Measurements from ENCODE around the gene DLAT.
A peak's percentile ranks its signal among the peaks of the same experiment; 100 is the strongest.
"Not testable (repeated sequence)": the region's sequence is repeated elsewhere in the genome, so short reads cannot be mapped to it uniquely, and the experiment has no call there.

DLAT gene

DNA sequence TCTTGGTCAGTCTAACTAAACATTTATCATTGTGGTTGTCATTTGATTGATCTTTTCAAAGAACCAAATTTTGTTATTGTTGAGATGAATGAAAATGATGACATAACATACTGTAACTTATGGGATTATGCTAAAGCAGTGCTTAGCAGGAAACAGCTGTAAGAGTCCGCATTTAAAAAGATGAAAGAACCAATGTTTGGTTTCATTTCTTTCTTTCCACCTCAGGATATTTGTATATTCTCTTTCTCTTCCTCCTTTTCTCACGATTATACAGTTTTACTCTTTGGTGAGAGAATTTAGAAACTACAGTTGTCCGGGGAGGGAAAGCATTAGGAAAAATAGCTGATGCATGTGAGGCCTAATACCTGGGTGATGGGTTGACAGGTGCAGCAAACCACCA lies 25.5 kb downstream of the DLAT start:
- no peak for DNase-seq

- DNase-seq, result no peak
These were observed 26.6 kb downstream of the DLAT start for GRCh38 chr11:112051768-112052167.

- DNase-seq, result no peak
These were observed 32.0 kb downstream of the DLAT start for GRCh38 chr11:112057170-112057569.

GRCh38 chr11:112058103-112058502 lies 32.9 kb downstream of the DLAT start:
- no peak for DNase-seq

- DNase-seq, result no peak
These were observed 37.7 kb downstream of the DLAT start for GRCh38 chr11:112062923-112063322.

DNA sequence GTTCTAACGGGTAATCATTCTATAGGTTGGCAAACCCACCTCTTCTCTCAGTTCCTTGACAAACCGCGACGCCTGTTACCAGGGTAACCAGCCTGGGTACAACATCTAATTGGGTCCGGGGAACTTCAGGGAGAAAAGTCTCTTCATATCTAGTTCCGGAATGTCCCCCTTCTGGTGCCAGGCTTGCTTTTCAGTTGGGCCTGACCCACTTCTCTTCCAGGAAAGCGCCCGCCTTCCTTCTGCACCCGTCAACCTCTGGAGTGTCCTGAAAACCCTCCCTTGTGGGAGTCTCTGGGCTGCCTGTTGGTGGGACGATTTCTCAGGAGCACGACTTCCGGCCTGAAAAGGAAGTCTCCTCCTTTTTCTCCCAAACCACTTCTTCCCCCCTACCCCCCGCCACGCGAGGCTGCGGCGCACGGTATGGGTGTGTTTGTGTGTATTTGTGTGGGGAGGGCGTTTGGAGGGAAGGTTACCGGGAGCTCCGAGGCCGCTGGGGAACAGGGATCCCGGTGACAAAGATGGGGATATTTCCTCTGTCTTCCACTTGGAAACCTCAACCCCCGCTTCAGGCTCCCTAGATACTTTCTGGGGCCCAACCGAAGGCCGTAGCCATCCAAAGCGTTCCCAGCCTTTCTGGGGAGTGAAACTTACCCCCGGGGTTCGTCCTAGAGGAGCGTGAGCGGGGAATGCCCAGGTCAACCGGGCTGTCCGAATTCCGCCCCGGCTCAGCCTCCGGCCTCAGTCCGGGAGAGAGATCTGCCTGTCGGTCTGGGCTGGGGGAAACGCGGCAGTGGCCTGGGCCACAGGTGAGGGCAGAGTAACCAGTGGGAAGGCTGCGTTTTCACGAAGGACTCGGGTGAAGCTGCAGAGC lies 49.0 kb downstream of the DLAT start, which contains the start of the genes NKAPD1 and PIH1D2:
TSS of gene NKAPD1 (plus strand) at position 359 of the 871 bp plus-strand sequence. CDS start 1,276 bp downstream, outside the sequence.
TSS of gene PIH1D2 (minus strand) at position 77 of the 871 bp plus-strand sequence. CDS start 843 bp downstream, outside the sequence.
- DNase-seq, result peak; percentile 90

- DNase-seq, result no peak
These were observed 57.5 kb downstream of the DLAT start for GRCh38 chr11:112082729-112083128.

- no peak for DNase-seq
These were observed 60.7 kb downstream of the DLAT start for GRCh38 chr11:112085822-112086421.

DNA sequence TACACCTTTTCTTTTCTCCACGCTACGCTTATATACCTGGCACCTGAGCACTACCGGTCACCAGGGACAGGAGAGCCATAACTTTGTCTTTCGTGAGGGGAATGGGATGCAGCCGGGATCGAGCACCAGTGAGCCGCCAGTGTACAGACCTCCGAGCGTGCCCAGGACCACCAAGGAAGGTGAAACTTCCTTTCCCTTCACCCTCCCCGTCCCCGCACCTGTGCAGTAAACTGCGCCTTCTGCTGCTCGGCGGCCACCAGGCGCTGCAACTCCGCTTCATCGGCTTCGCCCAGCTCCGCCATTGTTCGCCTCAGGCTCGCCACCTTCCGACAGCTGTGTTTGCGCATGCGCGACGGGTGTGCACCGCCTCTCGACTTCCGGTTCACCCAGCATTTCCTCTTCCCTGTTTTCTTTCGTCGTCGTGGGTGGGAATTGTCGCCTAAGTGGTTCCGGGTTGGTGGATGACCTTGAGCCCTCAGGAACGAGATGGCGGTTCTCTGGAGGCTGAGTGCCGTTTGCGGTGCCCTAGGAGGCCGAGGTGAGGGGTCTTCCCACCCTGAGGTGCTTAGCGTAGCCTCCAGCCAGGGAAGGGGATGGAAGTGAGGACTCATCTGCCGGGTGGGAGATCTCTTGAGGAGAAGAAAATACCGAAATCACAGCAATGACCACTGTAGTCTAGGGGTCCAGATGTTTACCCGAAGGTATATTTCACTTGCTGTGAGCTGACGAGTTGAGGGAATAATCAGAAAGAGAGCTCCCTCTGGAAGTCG lies 61.4 kb downstream of the DLAT start, which contains the start of the genes SDHD and TIMM8B:
TSS of gene SDHD (plus strand) at position 452 of the 770 bp plus-strand sequence. CDS start at position 487, 35 bp downstream.
TSS of gene TIMM8B (minus strand) at position 335 of the 770 bp plus-strand sequence. CDS start at position 302, 33 bp downstream.
- DNase-seq, result peak; percentile 97

DNA sequence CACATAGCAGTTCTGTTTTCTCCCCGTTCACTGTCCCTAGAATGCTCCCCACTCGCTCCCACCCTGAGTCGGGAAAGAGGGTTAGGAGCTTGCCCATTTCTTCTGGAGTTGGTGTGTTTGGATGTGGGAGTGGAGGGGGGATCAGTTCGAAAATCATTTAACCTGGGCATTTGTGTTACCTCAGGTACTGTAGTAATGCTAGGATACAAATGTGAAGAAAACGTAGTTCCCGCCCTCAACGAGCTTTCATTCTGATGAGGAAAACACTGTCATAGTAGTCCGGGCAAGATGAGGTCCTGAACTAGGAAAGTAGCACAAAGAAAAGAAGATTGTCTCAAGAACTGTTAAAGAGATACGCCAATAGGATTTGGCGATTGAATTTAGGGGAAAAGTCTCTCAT lies 62.0 kb downstream of the DLAT start:
- DNase-seq, result no peak

GRCh38 chr11:112095302-112095701 lies 70.1 kb downstream of the DLAT start:
- DNase-seq, result not testable (repeated sequence)

DNA sequence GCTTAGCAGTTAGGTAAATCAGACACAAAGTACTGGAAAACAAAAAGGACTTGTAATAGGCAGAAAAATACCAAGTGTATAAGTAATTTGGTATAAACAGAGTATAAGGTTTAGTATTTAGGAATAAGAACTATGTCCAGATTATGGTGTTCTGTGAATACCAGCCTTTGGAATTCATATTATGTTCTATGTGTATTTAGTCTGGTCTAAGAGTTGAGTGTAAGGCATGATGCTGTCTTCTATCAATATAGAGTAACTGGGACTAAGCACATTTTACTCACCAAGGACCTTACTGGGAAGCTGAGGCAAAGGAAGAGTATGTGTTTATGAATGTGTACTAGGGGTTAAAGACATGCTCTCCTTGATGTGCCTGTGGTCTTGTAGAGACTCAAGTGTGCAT lies 71.0 kb downstream of the DLAT start:
- DNase-seq, result no peak

DNA sequence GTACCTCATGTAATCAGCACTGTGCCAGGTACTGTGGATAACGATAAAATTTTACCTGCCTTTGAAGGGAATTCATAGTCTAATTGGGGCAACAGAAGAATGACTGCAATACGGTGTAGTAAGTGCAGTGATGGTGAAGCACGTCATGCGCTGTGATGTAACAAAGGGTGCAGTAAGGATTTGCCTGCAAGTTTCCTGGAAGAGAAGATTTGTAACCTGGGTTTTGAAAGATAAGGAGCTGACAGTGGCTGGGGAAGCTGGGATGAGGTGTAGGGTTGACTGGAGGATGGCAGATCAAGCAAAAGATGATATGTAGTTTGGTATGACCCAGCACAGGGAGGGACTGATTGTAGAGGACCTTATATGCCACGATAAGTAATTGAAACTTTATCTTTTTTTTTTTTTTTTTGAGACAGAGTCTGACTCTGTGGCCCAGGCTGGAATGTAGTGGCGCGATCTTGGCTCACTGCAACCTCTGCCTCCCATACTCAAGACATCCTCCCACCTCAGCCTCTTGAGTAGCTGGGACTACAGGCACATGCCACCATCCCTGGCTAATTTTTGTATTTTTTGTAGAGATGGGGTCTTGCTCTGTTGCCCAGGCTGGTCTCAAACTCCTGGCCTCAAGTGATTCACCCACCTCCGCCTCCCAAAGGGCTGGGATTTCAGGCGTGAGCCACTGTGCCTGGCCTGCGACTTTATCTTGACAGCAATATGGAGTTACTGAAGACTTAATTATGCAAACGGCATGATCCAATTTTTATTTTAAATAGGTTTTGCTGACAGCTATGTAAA lies 72.7 kb downstream of the DLAT start:
- DNase-seq, result no peak

GRCh38 chr11:112100462-112100861 lies 75.3 kb downstream of the DLAT start:
- no peak for DNase-seq

- DNase-seq, result no peak
These were observed 78.2 kb downstream of the DLAT start for GRCh38 chr11:112103446-112103845.

DNA sequence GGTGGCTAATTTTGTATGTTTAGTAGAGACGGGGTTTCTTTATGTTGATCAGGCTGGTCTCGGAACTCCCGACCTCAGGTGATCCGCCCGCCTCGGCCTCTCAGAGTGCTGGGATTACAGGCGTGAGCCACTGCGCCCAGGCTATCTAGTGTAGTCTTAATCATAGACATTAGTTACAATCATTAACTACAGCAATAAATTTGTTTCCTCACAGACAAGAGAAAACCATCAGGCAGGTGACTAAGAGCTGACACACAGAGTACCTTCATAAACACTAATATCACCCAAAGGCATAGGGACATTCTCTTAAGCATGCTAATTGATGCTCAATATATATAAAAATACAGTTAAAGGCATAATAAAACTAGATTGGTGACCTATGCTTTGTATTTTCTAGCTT lies 80.9 kb downstream of the DLAT start:
- DNase-seq, result no peak
